BLaER1 treated with 17β-estradiol and CSF1 and Interleukin-3, amounts not matched to agents 10 nM and 100 nM (cell line): ENCODE measurements around the gene PLAC1.
A peak's percentile ranks its signal among the peaks of the same experiment; 100 is the strongest.

ENCODE experiments used
- H3K27ac ChIP-seq, 11 experiments: shearing (Covaris generic); formaldehyde crosslinking; 2 replicates each; pipeline ENCODE4 v1.8.1; 2022
- H3K27me3 ChIP-seq, 11 experiments: shearing (Covaris generic); formaldehyde crosslinking; 2 replicates each; pipeline ENCODE4 v1.8.1; 2022
- H3K36me3 ChIP-seq, 11 experiments: shearing (Covaris generic); formaldehyde crosslinking; 2 replicates each; pipeline ENCODE4 v1.8.1; 2022
- H3K4me1 ChIP-seq, 10 experiments: shearing (Covaris generic); formaldehyde crosslinking; 2 replicates each; pipeline ENCODE4 v1.8.1; 2022
- H3K4me2 ChIP-seq, 11 experiments: shearing (Covaris generic); formaldehyde crosslinking; 2 replicates each; pipeline ENCODE4 v1.8.1; 2022
- H3K4me3 ChIP-seq, 10 experiments: shearing (Covaris generic); formaldehyde crosslinking; 2 replicates each; pipeline ENCODE4 v1.8.1; 2022
- H3K9ac ChIP-seq, 11 experiments: shearing (Covaris generic); formaldehyde crosslinking; 2 replicates each; pipeline ENCODE4 v1.8.1; 2022
- H3K9me3 ChIP-seq, 11 experiments: shearing (Covaris generic); formaldehyde crosslinking; replicated peaks in 1 of 11; 2 replicates each; pipeline ENCODE4 v1.8.1; 2022
- H4K20me1 ChIP-seq, 11 experiments: shearing (Covaris generic); formaldehyde crosslinking; 2 replicates each; pipeline ENCODE4 v1.8.1; 2022
- Cebpa-rat ChIP-seq, 11 experiments: shearing (Covaris generic); IDR thresholded peaks; 2 replicates each; pipeline ENCODE4 v1.8.1; 2022

PLAC1 gene

DNA sequence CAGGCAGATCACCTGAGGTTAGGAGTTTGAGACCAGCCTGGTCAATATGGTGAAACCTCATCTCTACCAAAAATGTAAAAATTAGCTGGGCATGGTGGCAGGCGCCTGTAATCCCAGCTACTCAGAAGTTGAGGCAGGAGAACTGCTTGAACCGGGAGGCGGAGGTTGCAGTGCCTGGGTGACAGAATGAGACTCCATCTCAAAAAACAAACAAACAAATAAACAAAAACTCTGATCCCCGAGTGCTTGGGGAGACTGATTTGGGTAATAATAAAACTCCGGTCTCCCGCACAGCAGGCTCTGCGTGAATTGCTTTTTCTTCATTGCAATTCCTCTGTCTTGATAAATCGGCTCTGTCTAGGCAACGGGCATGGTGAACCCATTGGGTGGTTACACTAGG lies 124.9 kb downstream of the PLAC1 start:
- Histone ChIP-seq H3K4me1 (peaks cover 0 to 14% (median 2%) of the 10 kb centered on the region in 10 experiments; a peak in 5 of 20 replicates), H4K20me1 (peaks cover 0 to 6% (median 0%) of the 10 kb centered on the region in 11 experiments; a peak in 5 of 22 replicates), H3K4me3 (no peak overlapping the region), H3K9ac (no peak overlapping the region), H3K4me2 (no peak overlapping the region), H3K27ac (no peak overlapping the region), H3K36me3 (no peaks in the 10 kb centered on the region), H3K9me3 (no peaks in the 10 kb centered on the region), H3K27me3 (peaks cover 86 to 100% (median 100%) of the 10 kb centered on the region in 11 experiments)
- TF ChIP-seq Cebpa-rat (IDR thresholded peaks at IDR 0.05) = no peak

GRCh38 chrX:134530845-134531244 lies 127.4 kb downstream of the PLAC1 start:
- no peak overlapping the region for H3K9ac ChIP-seq
- no peaks in the 10 kb centered on the region for H3K9me3 ChIP-seq
- H4K20me1 ChIP-seq = peaks cover 0 to 6% (median 0%) of the 10 kb centered on the region in 11 experiments; a peak in 4 of 22 replicates
- H3K27ac ChIP-seq = no peak overlapping the region
- peaks cover 70 to 100% (median 97%) of the 10 kb centered on the region in 11 experiments for H3K27me3 ChIP-seq
- 0 out of 22 replicates have a peak overlapping the region, but pooled peaks of 1 of the 11 experiments have one; percentile 13 for H3K4me2 ChIP-seq
- peaks cover 0 to 4% (median 0%) of the 10 kb centered on the region in 10 experiments; a peak in 1 of 20 replicates for H3K4me1 ChIP-seq
- no peak overlapping the region for H3K4me3 ChIP-seq
- no peaks in the 10 kb centered on the region for H3K36me3 ChIP-seq
- TF ChIP-seq Cebpa-rat (IDR thresholded peaks at IDR 0.05) = no peak

DNA sequence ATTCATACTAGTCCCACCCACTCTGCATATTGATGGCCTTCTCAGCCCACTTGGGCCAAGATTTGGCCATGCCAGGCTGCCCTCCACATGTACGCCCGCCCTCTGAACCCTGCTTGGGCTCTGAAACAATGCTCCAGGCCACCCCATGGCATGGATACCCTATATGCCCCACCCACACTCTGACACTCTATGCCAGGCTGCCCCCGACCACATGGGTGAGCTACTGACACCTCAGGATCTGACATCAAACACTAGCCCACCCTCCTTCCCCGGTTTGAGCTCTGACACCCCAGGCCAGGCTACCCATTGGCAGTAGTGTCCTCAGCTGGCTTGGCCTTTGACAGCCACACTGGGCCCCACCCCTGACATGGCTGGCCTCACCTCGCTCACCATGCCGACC lies 128.8 kb downstream of the PLAC1 start:
- H3K36me3 ChIP-seq = no peaks in the 10 kb centered on the region
- peaks cover 71 to 100% (median 93%) of the 10 kb centered on the region in 11 experiments for H3K27me3 ChIP-seq
- H4K20me1 ChIP-seq = peaks cover 0 to 7% (median 0%) of the 10 kb centered on the region in 11 experiments; a peak in 4 of 22 replicates
- H3K27ac ChIP-seq = no peak overlapping the region
- TF ChIP-seq Cebpa-rat (IDR thresholded peaks at IDR 0.05) = no peak
- H3K9ac ChIP-seq = no peak overlapping the region
- H3K4me1 ChIP-seq = peaks cover 0 to 4% (median 0%) of the 10 kb centered on the region in 10 experiments; a peak in 1 of 20 replicates
- no peak overlapping the region for H3K4me3 ChIP-seq
- H3K4me2 ChIP-seq = no peak overlapping the region
- H3K9me3 ChIP-seq = no peaks in the 10 kb centered on the region

DNA sequence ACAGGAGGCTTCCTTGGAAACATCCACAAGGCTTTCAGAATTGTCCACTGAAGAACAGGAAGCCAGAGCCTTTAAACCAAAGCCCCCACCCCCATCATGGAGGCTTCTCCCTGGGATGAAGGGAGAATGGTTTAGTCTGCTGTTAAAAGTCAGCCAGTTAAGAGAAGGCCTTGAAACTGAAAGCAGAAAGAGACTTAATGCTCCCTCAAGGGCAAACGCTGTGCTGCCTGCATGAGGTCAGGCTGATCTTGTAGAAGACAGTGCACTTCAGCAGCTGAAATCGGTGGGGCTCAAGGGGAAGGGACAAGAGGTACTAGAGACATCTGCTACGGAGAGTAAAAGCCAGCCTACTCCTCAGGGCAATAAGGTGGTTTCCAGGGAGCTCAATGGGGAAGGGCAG lies 129.3 kb downstream of the PLAC1 start:
- peaks cover 73 to 99% (median 91%) of the 10 kb centered on the region in 11 experiments for H3K27me3 ChIP-seq
- H3K4me2 ChIP-seq = no peak overlapping the region
- no peak overlapping the region for H3K9ac ChIP-seq

GRCh38 chrX:134526399-134526798 lies 131.9 kb downstream of the PLAC1 start:
- Histone ChIP-seq H4K20me1 (peaks cover 0 to 11% (median 0%) of the 10 kb centered on the region in 11 experiments; a peak in 5 of 22 replicates), H3K4me3 (no peak overlapping the region), H3K4me1 (peaks cover 0 to 19% (median 10%) of the 10 kb centered on the region in 10 experiments; a peak in 15 of 20 replicates), H3K9ac (no peak overlapping the region), H3K9me3 (no peaks in the 10 kb centered on the region), H3K36me3 (no peaks in the 10 kb centered on the region), H3K4me2 (no peak overlapping the region), H3K27me3 (peaks cover 67 to 99% (median 90%) of the 10 kb centered on the region in 11 experiments), H3K27ac (no peak overlapping the region)
- TF ChIP-seq Cebpa-rat (IDR thresholded peaks at IDR 0.05) = no peak

More for the DNA sequence above, 129.3 kb downstream of the PLAC1 start:
- H4K20me1 ChIP-seq = peaks cover 0 to 7% (median 0%) of the 10 kb centered on the region in 11 experiments; a peak in 4 of 22 replicates
- no peak overlapping the region for H3K27ac ChIP-seq
- no peak overlapping the region for H3K4me3 ChIP-seq
- H3K4me1 ChIP-seq = peaks cover 0 to 4% (median 0%) of the 10 kb centered on the region in 10 experiments; a peak in 1 of 20 replicates
- H3K9me3 ChIP-seq = no peaks in the 10 kb centered on the region
- H3K36me3 ChIP-seq = no peaks in the 10 kb centered on the region
- no peak for TF ChIP-seq Cebpa-rat (IDR thresholded peaks at IDR 0.05)

GRCh38 chrX:134525086-134525792 lies 133.0 kb downstream of the PLAC1 start:
- Histone ChIP-seq H3K36me3 (no peaks in the 10 kb centered on the region), H3K4me2 (no peak overlapping the region), H3K9ac (no peak overlapping the region), H4K20me1 (peaks cover 0 to 14% (median 0%) of the 10 kb centered on the region in 11 experiments; a peak in 5 of 22 replicates), H3K27me3 (peaks cover 55 to 99% (median 90%) of the 10 kb centered on the region in 11 experiments), H3K9me3 (no peaks in the 10 kb centered on the region), H3K4me1 (peaks cover 0 to 19% (median 10%) of the 10 kb centered on the region in 10 experiments; a peak in 15 of 20 replicates), H3K27ac (no peak overlapping the region), H3K4me3 (no peak overlapping the region)
- TF ChIP-seq Cebpa-rat (IDR thresholded peaks at IDR 0.05) = no peak

- Histone ChIP-seq H4K20me1 (peaks cover 0 to 14% (median 0%) of the 10 kb centered on the region in 11 experiments; a peak in 4 of 22 replicates), H3K9me3 (no peaks in the 10 kb centered on the region), H3K36me3 (no peaks in the 10 kb centered on the region), H3K4me2 (no peak overlapping the region), H3K4me3 (no peak overlapping the region), H3K27ac (no peak overlapping the region), H3K4me1 (peaks cover 0 to 19% (median 10%) of the 10 kb centered on the region in 10 experiments; a peak in 15 of 20 replicates), H3K27me3 (peaks cover 50 to 99% (median 88%) of the 10 kb centered on the region in 11 experiments), H3K9ac (no peak overlapping the region)
- TF ChIP-seq Cebpa-rat (IDR thresholded peaks at IDR 0.05) = no peak
Observed at GRCh38 chrX:134524181-134524580, 134.1 kb downstream of the PLAC1 start.

- no peak overlapping the region for H3K4me2 ChIP-seq
- H3K27me3 ChIP-seq = peaks cover 56 to 96% (median 87%) of the 10 kb centered on the region in 11 experiments
- peaks cover 0 to 11% (median 0%) of the 10 kb centered on the region in 11 experiments; a peak in 2 of 22 replicates for H4K20me1 ChIP-seq
Observed at GRCh38 chrX:134520860-134521390, 137.3 kb downstream of the PLAC1 start.

More at GRCh38 chrX:134520860-134521390, 137.3 kb downstream of the PLAC1 start:
- no peaks in the 10 kb centered on the region for H3K9me3 ChIP-seq
- no peak overlapping the region for H3K9ac ChIP-seq
- no peak for TF ChIP-seq Cebpa-rat (IDR thresholded peaks at IDR 0.05)
- H3K4me1 ChIP-seq = peaks cover 0 to 19% (median 10%) of the 10 kb centered on the region in 10 experiments; a peak in 15 of 20 replicates
- no peaks in the 10 kb centered on the region for H3K36me3 ChIP-seq
- H3K4me3 ChIP-seq = no peak overlapping the region
- H3K27ac ChIP-seq = no peak overlapping the region
